IPS DF 6.9 (cell line): ENCODE measurements around the gene ACSBG1.

Experiments
- DNase-seq: peaks from one replicate; pipeline ENCODE4 v3.0.0-alpha.2; 2013; ENCODE audit warnings: low read depth, low spot score
- H3K27ac ChIP-seq: one replicate; pipeline ENCODE4 v1.5.1; 2013; ENCODE audit warnings: low read length, control low read depth
- H3K27me3 ChIP-seq: 2 replicates; pipeline ENCODE4 v1.6.1; 2013; ENCODE audit warnings: mild to moderate bottlenecking, low read length; ENCODE audit not compliant: control insufficient read depth, insufficient read depth
- H3K36me3 ChIP-seq: 2 replicates; pipeline ENCODE4 v1.6.1; 2013; ENCODE audit warnings: low read length; ENCODE audit not compliant: control insufficient read depth, insufficient read depth
- H3K4me1 ChIP-seq: 2 replicates; pipeline ENCODE4 v1.6.1; 2013; ENCODE audit warnings: low read length; ENCODE audit not compliant: control insufficient read depth, insufficient read depth
- H3K4me3 ChIP-seq: 2 replicates; pipeline ENCODE4 v1.5.1; 2013; ENCODE audit warnings: mild to moderate bottlenecking, low read length
- H3K9me3 ChIP-seq: 2 replicates; pipeline ENCODE4 v1.6.1; 2013; ENCODE audit warnings: low read length, inconsistent platforms; ENCODE audit not compliant: control insufficient read depth, insufficient read depth
- WGBS: extraction: QIAGEN DNeasy Blood & Tissue Kit; methylation state at CpG from one replicate; pipeline ENCODE4 v1.1.7; 2013; ENCODE audit warnings: mixed read lengths, missing lambda C conversion rate; ENCODE audit not compliant: insufficient read length, insufficient coverage; 5-methylcytosine and 5-hydroxymethylcytosine counted together

ACSBG1 gene

DNA sequence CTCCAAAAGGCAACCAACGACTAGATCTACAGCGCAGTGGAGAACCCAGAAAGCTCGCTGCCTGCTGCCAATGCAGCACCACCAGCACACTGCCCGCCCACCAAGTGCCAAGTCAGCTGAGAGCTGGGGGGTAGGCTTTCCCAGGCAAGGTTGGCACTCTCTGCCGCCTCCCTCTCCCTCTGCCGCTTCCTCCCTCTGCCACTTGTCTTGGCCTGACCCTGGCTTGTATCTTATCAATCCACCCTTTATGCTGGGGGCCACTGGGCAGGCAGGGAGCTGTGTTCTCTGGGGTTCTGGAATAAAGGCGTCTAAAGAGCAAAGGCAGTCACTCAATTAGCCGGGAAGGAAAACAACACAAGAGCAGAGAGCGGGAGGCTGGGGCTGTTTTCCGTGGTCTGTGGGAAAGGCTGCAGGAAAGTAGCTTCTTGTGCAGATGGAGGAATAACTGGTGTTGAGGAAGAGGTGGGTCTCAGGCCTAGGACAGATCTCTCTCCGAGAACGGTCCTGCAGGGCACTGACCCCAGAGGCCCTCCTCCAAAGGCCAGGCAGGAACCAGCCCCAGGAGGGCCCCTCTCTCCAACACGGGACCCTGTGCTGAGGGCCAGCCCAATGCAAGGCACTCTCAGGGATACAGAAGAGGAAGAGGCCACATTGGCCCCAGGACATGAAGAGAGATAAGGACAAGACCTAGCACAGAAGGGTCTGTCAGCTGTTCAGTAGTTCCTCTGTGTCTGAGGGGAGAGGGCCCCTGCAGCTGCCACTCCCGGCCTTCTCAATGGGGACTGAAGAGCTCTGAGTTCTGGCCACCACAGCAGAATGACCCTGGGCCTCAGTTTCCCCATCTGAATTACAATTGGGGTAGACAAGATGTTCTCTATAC is 30.8 kb downstream of the ACSBG1 start:
- no CpG with 5 or more reads among the region's 14 CpGs for WGBS
- H3K9me3 ChIP-seq = no peaks in the 10 kb centered on the region
- H3K27me3 ChIP-seq = no peaks in the 10 kb centered on the region
- no peak overlapping the region for H3K4me3 ChIP-seq
- DNase-seq = no peak
- no peaks in the 10 kb centered on the region for H3K36me3 ChIP-seq
- no peak overlapping the region for H3K27ac ChIP-seq
- no peaks in the 10 kb centered on the region for H3K4me1 ChIP-seq

DNA sequence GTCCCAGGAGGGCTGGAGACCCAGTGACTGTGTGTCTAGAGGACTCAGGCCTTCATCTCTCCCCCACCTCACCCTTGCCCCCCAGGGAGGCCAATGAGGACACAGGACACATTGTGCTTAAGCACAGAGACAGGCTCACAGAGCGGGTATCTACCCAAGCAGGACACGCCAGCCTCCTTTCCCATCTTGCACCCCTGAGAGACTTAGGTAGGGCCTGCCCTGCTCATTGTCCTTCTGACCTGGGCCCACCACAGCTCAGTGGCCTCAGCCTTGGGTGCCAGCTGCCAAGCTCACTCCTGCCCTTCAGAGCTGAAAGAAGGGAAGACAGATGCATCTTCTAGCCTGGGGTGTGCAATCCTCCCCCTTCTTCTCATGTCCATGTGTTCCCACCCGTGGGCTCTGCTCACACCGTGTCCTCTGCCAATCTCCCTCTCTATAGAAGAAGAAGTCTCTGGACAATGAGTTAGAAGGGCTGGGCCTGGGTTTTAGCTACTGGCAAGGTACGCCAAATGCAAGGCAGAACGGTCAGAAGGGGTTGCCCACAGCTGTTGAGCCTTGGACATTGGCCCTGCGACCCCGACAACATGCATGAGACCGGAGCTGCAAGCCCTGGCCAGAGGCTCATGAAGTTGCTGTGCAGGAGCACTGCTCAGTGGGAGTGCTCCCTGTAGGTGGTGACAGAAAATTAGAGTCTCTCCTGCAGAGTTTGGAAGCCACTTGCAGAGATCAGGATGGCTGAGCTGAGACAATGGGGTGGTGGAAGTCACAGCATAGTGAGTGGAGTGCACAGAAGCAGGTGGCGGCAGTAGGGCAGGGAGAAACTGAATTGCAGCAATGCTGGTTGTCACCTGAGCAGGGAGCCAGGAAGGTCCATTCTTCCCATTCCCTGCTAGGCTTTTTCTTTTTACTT is 32.8 kb downstream of the ACSBG1 start:
- Histone ChIP-seq H3K4me1 (no peaks in the 10 kb centered on the region), H3K36me3 (no peaks in the 10 kb centered on the region), H3K27me3 (no peaks in the 10 kb centered on the region), H3K27ac (no peak overlapping the region), H3K9me3 (no peaks in the 10 kb centered on the region), H3K4me3 (no peak overlapping the region)
- DNase-seq = no peak
- no CpG with 5 or more reads among the region's 10 CpGs for WGBS

DNA sequence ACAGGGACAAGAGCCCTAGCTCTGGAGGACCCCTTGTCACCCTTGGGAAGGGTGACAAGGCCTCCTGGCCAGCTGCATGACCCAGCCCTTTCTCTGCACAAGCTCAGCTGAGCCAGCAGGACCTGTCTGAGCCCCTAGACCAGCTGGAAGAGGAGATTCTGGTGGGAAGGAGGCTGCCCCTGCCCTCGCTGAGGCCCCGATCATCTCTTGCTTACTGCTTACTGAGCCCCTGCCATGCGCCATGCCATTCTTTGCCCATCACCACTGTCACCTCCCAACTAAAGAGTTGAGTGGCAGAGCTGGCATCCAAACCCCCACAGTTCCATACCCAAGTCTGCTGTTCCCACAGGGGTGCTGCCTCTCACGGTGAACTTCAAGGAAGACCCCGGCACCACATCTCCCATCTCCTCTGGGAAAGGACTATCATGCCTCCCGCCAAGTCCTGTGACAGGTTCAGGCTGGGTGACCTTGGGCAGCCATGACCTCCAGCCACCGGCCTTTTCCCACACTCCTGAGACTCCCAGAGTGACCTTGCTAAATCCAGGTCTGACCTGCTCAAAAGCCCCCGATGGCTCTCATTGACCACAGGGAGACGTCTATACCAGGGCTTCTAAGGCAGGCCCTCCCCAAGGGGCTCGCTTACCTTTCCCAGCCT is 34.0 kb downstream of the ACSBG1 start:
- WGBS = no CpG with 5 or more reads among the region's 10 CpGs
- no peaks in the 10 kb centered on the region for H3K4me1 ChIP-seq

DNA sequence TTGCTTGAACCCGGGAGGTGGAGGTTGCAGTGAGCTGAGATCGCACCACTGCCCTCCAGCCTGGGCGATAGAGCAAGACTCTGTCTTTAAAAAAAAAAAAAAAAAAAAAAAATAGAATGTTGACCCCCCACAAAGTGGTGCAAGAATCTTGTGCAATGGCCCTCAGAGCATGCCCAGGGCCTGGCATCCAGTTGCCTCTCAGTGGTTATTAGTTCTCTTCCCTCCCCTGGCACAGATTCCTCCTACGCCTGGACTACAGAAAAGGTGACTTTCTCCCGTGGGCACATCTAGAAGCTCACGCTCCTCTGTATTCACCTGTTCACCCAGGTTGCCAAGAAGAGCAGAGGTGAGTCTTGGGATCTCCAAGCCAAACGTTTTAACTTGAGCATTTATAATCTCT is 36.7 kb downstream of the ACSBG1 start:
- no peak for DNase-seq
- H3K27ac ChIP-seq = no peak overlapping the region
- H3K4me3 ChIP-seq = no peak overlapping the region
- no peaks in the 10 kb centered on the region for H3K36me3 ChIP-seq
- no peaks in the 10 kb centered on the region for H3K27me3 ChIP-seq
- WGBS = no CpG with 5 or more reads among the region's 7 CpGs
- no peaks in the 10 kb centered on the region for H3K9me3 ChIP-seq
- H3K4me1 ChIP-seq = no peaks in the 10 kb centered on the region

More for the DNA sequence above, 34.0 kb downstream of the ACSBG1 start:
- Histone ChIP-seq H3K36me3 (no peaks in the 10 kb centered on the region), H3K9me3 (no peaks in the 10 kb centered on the region), H3K27me3 (no peaks in the 10 kb centered on the region), H3K4me3 (no peak overlapping the region), H3K27ac (no peak overlapping the region)
- no peak for DNase-seq

DNA sequence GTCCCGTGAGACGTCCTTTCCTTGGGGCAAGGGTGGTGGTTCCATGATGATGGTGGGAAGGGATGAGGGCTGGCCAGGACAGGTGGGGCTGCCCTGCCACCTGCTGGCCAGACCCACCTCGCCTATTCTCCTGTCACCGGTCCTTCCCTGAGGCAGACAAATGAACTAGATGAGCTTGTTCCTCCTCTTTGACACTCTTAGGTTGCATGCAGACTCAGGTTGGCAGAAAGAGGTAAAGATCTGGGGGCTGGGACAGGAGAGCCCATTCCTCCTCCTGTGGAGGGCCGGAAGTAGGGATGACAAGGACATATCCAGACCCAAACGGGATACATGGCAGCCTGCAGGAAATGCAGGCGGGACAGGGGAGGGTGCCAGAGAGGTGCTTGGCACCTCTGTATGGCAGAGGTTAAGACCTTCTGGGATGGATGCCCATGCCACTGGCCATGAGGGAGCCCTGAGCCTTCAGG is 38.6 kb downstream of the ACSBG1 start:
- no peaks in the 10 kb centered on the region for H3K4me1 ChIP-seq
- no peaks in the 10 kb centered on the region for H3K36me3 ChIP-seq
- no CpG with 5 or more reads among the region's 7 CpGs for WGBS
- no peak overlapping the region for H3K4me3 ChIP-seq
- no peak overlapping the region for H3K27ac ChIP-seq
- H3K27me3 ChIP-seq = no peaks in the 10 kb centered on the region
- no peak for DNase-seq
- H3K9me3 ChIP-seq = no peaks in the 10 kb centered on the region

DNA sequence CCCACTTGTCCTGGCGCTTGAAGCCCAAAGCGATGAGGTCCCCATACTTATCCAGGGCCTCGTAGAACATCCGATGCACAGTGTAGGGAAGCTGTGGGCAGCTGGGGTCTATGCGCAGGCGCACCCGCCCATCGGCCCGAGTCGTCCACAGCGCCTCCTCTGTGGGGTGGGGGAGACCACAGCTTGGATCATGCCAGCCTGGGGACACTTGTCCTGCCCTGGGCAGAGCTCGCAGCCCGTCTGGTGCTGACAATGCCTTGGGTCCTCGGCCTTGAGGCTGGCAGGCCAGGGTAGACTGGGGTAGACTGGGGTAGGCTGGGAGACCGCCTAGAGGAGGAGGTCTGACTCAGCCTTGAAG is 39.8 kb downstream of the ACSBG1 start:
- no peaks in the 10 kb centered on the region for H3K27me3 ChIP-seq
- DNase-seq = no peak
- no peaks in the 10 kb centered on the region for H3K36me3 ChIP-seq
- no peak overlapping the region for H3K27ac ChIP-seq
- H3K4me3 ChIP-seq = no peak overlapping the region
- no CpG with 5 or more reads among the region's 15 CpGs for WGBS
- no peaks in the 10 kb centered on the region for H3K4me1 ChIP-seq
- H3K9me3 ChIP-seq = no peaks in the 10 kb centered on the region

DNA sequence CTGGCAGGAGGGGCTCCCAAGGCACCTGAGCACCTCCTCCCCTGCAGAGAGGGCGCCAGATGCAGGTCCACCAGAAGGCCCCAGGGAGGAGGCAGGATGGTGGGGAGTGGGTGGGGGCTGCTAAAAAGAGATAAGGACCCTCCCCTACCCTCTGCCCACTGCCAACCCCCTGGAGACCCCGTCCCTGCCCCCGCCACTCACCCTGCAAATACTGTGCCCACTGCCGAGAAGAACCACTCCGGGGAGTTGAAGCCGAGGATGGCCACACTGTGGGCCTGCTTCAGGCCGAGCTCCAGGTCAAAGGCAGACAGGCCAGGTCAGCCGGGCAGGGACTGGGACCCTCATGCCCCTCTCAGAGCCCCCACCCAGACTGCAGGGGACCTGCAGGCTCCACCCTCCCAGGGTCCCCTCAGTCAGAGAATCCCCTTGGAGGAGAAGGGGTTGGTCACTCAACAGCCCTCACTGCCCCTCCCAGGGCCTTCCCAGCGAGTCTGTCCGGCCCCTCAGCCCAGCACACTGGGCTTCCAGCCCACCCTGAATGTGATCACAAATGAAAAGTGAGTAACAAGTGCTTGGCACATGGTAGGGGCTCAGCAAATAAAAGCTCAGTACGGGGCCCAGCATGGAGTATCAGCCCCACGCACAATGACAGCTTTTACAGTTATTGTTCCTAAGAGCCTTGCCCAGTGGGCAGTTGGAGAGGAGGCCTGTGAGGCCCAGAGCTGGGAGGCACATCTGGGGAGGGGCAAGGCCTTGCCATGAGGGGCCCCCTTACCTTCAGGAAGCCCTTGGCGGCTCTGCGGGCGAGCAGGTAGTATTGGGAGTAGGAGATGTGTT is 40.4 kb downstream of the ACSBG1 start:
- DNase-seq = no peak
- no peak overlapping the region for H3K27ac ChIP-seq
- H3K4me1 ChIP-seq = no peaks in the 10 kb centered on the region
- WGBS = no CpG with 5 or more reads among the region's 15 CpGs
- H3K9me3 ChIP-seq = no peaks in the 10 kb centered on the region
- H3K4me3 ChIP-seq = no peak overlapping the region
- no peaks in the 10 kb centered on the region for H3K27me3 ChIP-seq
- no peaks in the 10 kb centered on the region for H3K36me3 ChIP-seq

DNA sequence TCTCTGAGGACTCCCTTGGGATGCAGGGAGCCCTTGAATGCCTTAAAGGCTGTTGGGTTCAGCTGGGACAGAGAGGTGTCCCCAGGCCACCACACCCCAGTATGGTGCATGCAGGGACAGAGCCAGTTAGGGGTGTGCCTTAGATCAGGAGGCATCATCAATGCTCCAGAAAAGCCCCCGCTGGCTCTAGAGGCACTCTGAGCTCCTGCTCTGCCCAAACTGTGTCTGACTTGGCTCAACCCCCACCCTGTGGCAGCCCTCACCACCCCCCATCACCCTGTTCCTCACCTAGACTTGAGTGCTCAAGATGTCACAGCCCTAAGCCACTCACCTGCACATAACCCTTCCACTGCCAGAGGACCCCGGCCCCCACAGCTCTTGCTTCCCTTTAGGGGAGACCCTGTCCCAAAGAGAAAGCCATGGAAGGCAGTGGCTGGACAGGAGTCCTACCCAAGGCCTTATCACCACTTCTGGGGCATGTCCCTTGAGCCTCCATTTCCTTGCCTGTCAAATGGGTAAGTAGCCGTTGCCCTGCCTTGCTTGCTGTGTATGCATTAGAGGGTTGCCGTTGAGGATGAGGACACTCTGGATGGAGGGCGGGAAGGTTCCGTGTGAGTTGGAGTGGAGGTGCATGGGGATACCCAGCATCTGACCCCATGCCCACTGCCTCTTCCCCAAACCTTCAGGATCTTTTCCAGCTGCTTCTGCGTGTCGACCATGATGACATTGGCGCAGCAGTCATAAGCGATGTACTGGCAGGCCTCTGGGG is 41.4 kb downstream of the ACSBG1 start:
- no peaks in the 10 kb centered on the region for H3K4me1 ChIP-seq
- no peak overlapping the region for H3K27ac ChIP-seq
- no peak for DNase-seq
- no peaks in the 10 kb centered on the region for H3K27me3 ChIP-seq
- H3K36me3 ChIP-seq = no peaks in the 10 kb centered on the region
- no peak overlapping the region for H3K4me3 ChIP-seq
- WGBS = no CpG with 5 or more reads among the region's 10 CpGs
- no peaks in the 10 kb centered on the region for H3K9me3 ChIP-seq

DNA sequence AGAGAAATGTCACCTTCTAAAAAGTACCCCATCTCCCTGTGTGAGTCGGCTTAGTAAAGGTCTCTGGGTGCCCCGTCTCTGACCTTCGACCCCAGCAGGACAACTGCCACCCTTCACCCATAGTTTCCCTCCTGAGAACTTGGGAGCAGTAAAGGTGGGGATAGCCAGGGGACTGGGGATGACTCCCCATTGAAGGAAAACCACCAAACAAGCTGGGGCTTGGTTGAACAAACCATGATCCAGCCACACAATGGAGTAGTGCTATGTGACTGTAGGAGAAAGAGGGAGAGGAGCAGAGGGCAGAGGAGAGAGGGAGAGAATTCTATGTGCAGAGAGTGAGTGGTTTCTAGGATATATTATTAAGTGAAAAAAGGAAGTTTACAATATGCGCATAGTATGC is 51.5 kb downstream of the ACSBG1 start:
- Histone ChIP-seq H3K27me3 (no peaks in the 10 kb centered on the region), H3K4me3 (no peak overlapping the region), H3K36me3 (no peaks in the 10 kb centered on the region; the same call in 1 of the 2 replicates), H3K9me3 (no peaks in the 10 kb centered on the region), H3K4me1 (no peaks in the 10 kb centered on the region), H3K27ac (no peak overlapping the region)
- no peak for DNase-seq
- WGBS = 100% methylated on average over 1 of the region's 4 CpGs
